HepG2 (cell line): ENCODE measurements around the gene MRRF. TPM values are rescaled to one million over a fixed set of nuclear protein-coding genes. Genes with fewer than 3 reads are reported as not detected.

Experiments used
- ATAC-seq: fragments of 200-7000 bp; cut with Tn5 transposase; 3 replicates; pipeline ENCODE4 v1.9.1; 2020; ENCODE audit warnings: mild to moderate bottlenecking, moderate library complexity
- BruUV-seq: library from RNA; stranded (reverse); fragments of 400-500 nt; replicated peaks from 2 replicates; lab custom pipeline; 2021; lab: Mats Ljungman, UMichigan
- CTCF ChIA-PET: fragments of 300-600 bp; formaldehyde crosslinking; extraction: SDS; loops from one replicate; lab custom pipeline; 2021; ENCODE audit warnings: low total read pairs, inconsistent platforms, low intra/inter-chr PET ratio; lab: Yijun Ruan, JAX
- POLR2A ChIA-PET: fragments of 350-600 bp; sonication (Branson Sonifier 250); formaldehyde crosslinking; loops from one replicate; lab custom pipeline; 2020; ENCODE audit warnings: antibody characterized with exemption, inconsistent platforms; lab: Yijun Ruan, JAX
- DNase-seq: peaks from one replicate; pipeline ENCODE4 v3.0.0-alpha.2; 2015; ENCODE audit warnings: low spot score
- FAIRE-seq: peaks from 3 replicates; lab custom pipeline; 2011; peaks lifted over from hg19 to GRCh38; lab: Jason Lieb, UNC
- H2AFZ ChIP-seq: one replicate; pipeline ENCODE4 v1.6.1; 2011; ENCODE audit warnings: low read length, inconsistent platforms
- H3K27ac ChIP-seq: fragments of 300-600 bp; 3 replicates; pipeline ENCODE4 v1.8.0; 2011; ENCODE audit warnings: mixed run types, mild to moderate bottlenecking, mixed read lengths, low read length, inconsistent platforms; ENCODE audit not compliant: insufficient read depth; ENCODE audit errors: extremely low read length
- H3K27me3 ChIP-seq, 2 experiments: fragments of 200-600 bp in 1 of 2; 2 replicates in 1 of 2; 3 replicates in 1 of 2; pipeline versions ENCODE4 v1.6.0 to v1.8.0; 2011; ENCODE audit warnings: low read length in 2 of 2, mild to moderate bottlenecking in 2 of 2, moderate library complexity in 2 of 2, inconsistent platforms in 1 of 2; ENCODE audit not compliant: insufficient read depth in 2 of 2, control insufficient read depth in 1 of 2
- H3K36me3 ChIP-seq, 2 experiments: fragments of 200-600 bp in 1 of 2; replicated peaks in 1 of 2; 2 replicates in 1 of 2; 3 replicates in 1 of 2; pipeline versions ENCODE4 v1.5.1 to v1.8.0; 2011; ENCODE audit warnings: low read length in 2 of 2, inconsistent platforms in 1 of 2; ENCODE audit not compliant: insufficient read depth in 2 of 2, control insufficient read depth in 1 of 2
- H3K4me1 ChIP-seq: 2 replicates; pipeline ENCODE4 v1.5.1; 2012; ENCODE audit warnings: low read length, inconsistent platforms; ENCODE audit not compliant: insufficient read depth
- H3K4me2 ChIP-seq: 2 replicates; pipeline ENCODE4 v1.6.0; 2011; ENCODE audit warnings: low read depth, low read length, inconsistent platforms
- H3K4me3 ChIP-seq, 3 experiments: fragments of 200-600 bp in 1 of 3; sonication (generic), shearing (Covaris generic) in 1 of 3; replicated peaks in 1 of 3; 2 replicates each; pipeline ENCODE4 v1.5.1; 2011 to 2016; ENCODE audit warnings: low read length in 3 of 3, inconsistent platforms in 2 of 3, low read depth in 2 of 3, mild to moderate bottlenecking in 2 of 3, control low read depth in 1 of 3, mixed read lengths in 1 of 3; ENCODE audit not compliant: insufficient read depth in 1 of 3
- H3K79me2 ChIP-seq: one replicate; pipeline ENCODE4 v1.6.1; 2011; ENCODE audit warnings: low read length, inconsistent platforms; ENCODE audit not compliant: insufficient read depth
- H3K9ac ChIP-seq: 2 replicates; pipeline ENCODE4 v1.6.0; 2011; ENCODE audit warnings: mild to moderate bottlenecking, low read depth, low read length, inconsistent platforms; ENCODE audit not compliant: insufficient read depth
- H3K9me3 ChIP-seq: 2 replicates; pipeline ENCODE4 v1.5.1; 2012; ENCODE audit warnings: mild to moderate bottlenecking, low read length
- H4K20me1 ChIP-seq: 2 replicates; pipeline ENCODE4 v1.6.0; 2011; ENCODE audit warnings: inconsistent platforms, mild to moderate bottlenecking, low read length, moderate library complexity; ENCODE audit not compliant: insufficient read depth
- ARID2 ChIP-seq: sonication (generic); formaldehyde crosslinking; IDR thresholded peaks from 2 replicates; pipeline ENCODE4 v1.8.1; 2022; ENCODE audit warnings: mild to moderate bottlenecking, missing genetic modification reagents, borderline replicate concordance
- BCLAF1 ChIP-seq: fragments of 450-650 bp; IDR thresholded peaks from 2 replicates; pipeline ENCODE4 v1.6.1; 2017; ENCODE audit warnings: mild to moderate bottlenecking
- HMGA1 ChIP-seq: sonication (generic); formaldehyde crosslinking; conservative IDR thresholded peaks from 2 replicates; pipeline ENCODE4 v1.4.0; 2020; ENCODE audit warnings: missing genetic modification reagents
- JUND ChIP-seq: sonication (generic); formaldehyde crosslinking; IDR thresholded peaks from 2 replicates; pipeline ENCODE4 v1.8.0; 2022; ENCODE audit warnings: mild to moderate bottlenecking, missing genetic modification reagents
- PBX3 ChIP-seq: sonication (generic); formaldehyde crosslinking; IDR thresholded peaks from 2 replicates; pipeline ENCODE4 v1.8.1; 2023; ENCODE audit warnings: missing genetic modification reagents, inconsistent platforms, borderline replicate concordance
- RELA ChIP-seq: sonication (generic); formaldehyde crosslinking; IDR thresholded peaks from 2 replicates; pipeline ENCODE4 v1.4.0; 2020; ENCODE audit warnings: missing genetic modification reagents
- SP1 ChIP-seq, 2 experiments: fragments of 450-650 bp in 1 of 2; sonication (generic) in 1 of 2; formaldehyde crosslinking in 1 of 2; IDR thresholded peaks; 2 replicates each; pipeline versions ENCODE4 v1.4.0 to v1.6.1; 2016 to 2020; ENCODE audit warnings: missing genetic modification reagents in 1 of 2
- TAF15 ChIP-seq: fragments of 200-400 bp; formaldehyde crosslinking; IDR thresholded peaks from one replicate; pipeline ENCODE4 v1.6.1; 2018; ENCODE audit warnings: mild to moderate bottlenecking, low read depth, low read length; ENCODE audit not compliant: poor library complexity, severe bottlenecking
- THAP9 ChIP-seq: sonication (generic); formaldehyde crosslinking; IDR thresholded peaks from 2 replicates; pipeline ENCODE4; 2020; ENCODE audit warnings: missing genetic modification reagents, mild to moderate bottlenecking, borderline replicate concordance
- XBP1 ChIP-seq: sonication (generic); formaldehyde crosslinking; IDR thresholded peaks from 2 replicates; pipeline ENCODE4 v1.5.0; 2020; ENCODE audit warnings: missing genetic modification reagents
- ZNF18 ChIP-seq: sonication (generic); formaldehyde crosslinking; IDR thresholded peaks from 2 replicates; pipeline ENCODE4 v1.8.0; 2022; ENCODE audit warnings: mild to moderate bottlenecking, missing genetic modification reagents; ENCODE audit not compliant: insufficient replicate concordance
- ZNF33A ChIP-seq: sonication (generic); formaldehyde crosslinking; IDR thresholded peaks from 2 replicates; pipeline ENCODE4 v1.5.1; 2020; ENCODE audit warnings: missing genetic modification reagents, mild to moderate bottlenecking, moderate library complexity, borderline replicate concordance
- ZNF572 ChIP-seq: sonication (generic); formaldehyde crosslinking; IDR thresholded peaks from 2 replicates; pipeline ENCODE4 v1.5.1; 2020; ENCODE audit warnings: mild to moderate bottlenecking, missing genetic modification reagents
- ZNF776 ChIP-seq: sonication (generic); formaldehyde crosslinking; IDR thresholded peaks from 2 replicates; pipeline ENCODE4 v1.4.0; 2020; ENCODE audit warnings: mild to moderate bottlenecking, missing genetic modification reagents
- WGBS: methylation state at CpG from one replicate; pipeline ENCODE4 v1.1.6; 2017; ENCODE audit warnings: low lambda C conversion rate; 5-methylcytosine and 5-hydroxymethylcytosine counted together
- in situ Hi-C: cut with HindIII; loops from 2 replicates; pipeline ENCODE4 v1.10.0; 2017; ENCODE audit warnings: low pct_unique_long_range_greater_than_20kb; ENCODE audit not compliant: extremely low pct_ligation_motif_present
- intact Hi-C: fragments of 100-400 bp; cut with micrococcal nuclease; formaldehyde crosslinking; loops from one replicate; pipeline ENCODE4 v1.10.0; 2022; ENCODE audit not compliant: unreplicated experiment
- polyA plus RNA-seq, 8 experiments: library from polyadenylated mRNA; depleted of rRNA in 3 of 8; stranded (reverse) in 7 of 8; unstranded in 1 of 8; fragments of >200 nt; fragmentation: Illumina TruSeq in 4 of 8; extraction: Trizol in 4 of 8; gene quantifications; 2 replicates each; pipeline versions ENCODE4 v1.2.1 to v1.2.3, GENCODE V29; 2011 to 2016; ENCODE audit warnings: low read depth in 4 of 8, missing spikeins in 1 of 8, mixed read lengths in 1 of 8; ENCODE audit not compliant: insufficient read depth in 1 of 8
- total RNA-seq, 5 experiments: library from RNA; depleted of rRNA; stranded (reverse); fragments of >200 nt; fragmentation: Illumina TruSeq; extraction: Trizol; gene quantifications; 2 replicates each; pipeline ENCODE4 v1.2.3, GENCODE V29; 2016; ENCODE audit warnings: low read depth in 1 of 5

The MRRF gene
- total and polyA plus RNA-seq, 2 of the 13 experiments (the other 11 are each of a cell fraction or from before 2014, with no cell fraction given): 37.3 to 44.3 TPM

GRCh38 chr9:122320413-122320881 is 55.8 kb downstream of the MRRF start:
- Histone ChIP-seq H3K79me2 (no peaks in the 10 kb centered on the region), H3K4me1 (peaks cover 16% of the 10 kb centered on the region), H3K27me3 (no peaks in the 10 kb centered on the region), H3K4me2 (no peak overlapping the region), H3K9me3 (no peaks in the 10 kb centered on the region), H3K4me3 (no peak overlapping the region), H2AFZ (no peak overlapping the region), H3K27ac (no peak overlapping the region), H4K20me1 (no peaks in the 10 kb centered on the region), H3K36me3 (peaks cover 11 to 22% of the 10 kb centered on the region in 2 experiments; a peak in 4 of 5 replicates), H3K9ac (no peak overlapping the region)
- 100% methylated on average over 1 of the region's 1 CpG for WGBS
- BruUV-seq: no TSS peak
- ChIA-PET CTCF (no interaction called here), POLR2A (no interaction called here)
- FAIRE-seq (no peak), ATAC-seq (no peak; the same call in 2 of the 3 replicates), DNase-seq (no peak)
- in situ Hi-C loops: no loop called here
- intact Hi-C loops: no loop called here
- TF ChIP-seq XBP1 (CRISPR knock-in tag): no peak
- no peak for TF ChIP-seq HMGA1 (CRISPR knock-in tag)
- TF ChIP-seq BCLAF1: no peak
- no peak for TF ChIP-seq ZNF776
- TF ChIP-seq SP1 (IDR thresholded peaks at IDR 0.05): no peak
- TF ChIP-seq SP1 (CRISPR knock-in tag; IDR thresholded peaks at IDR 0.05): no peak
- no peak for TF ChIP-seq PBX3 (CRISPR knock-in tag)
- no peak for TF ChIP-seq ARID2
- TF ChIP-seq ZNF572: no peak
- no peak for TF ChIP-seq RELA (CRISPR knock-in tag)
- no peak for TF ChIP-seq ZNF33A (CRISPR knock-in tag)
- TF ChIP-seq TAF15: no peak
- TF ChIP-seq THAP9 (CRISPR knock-in tag): no peak
- no peak for TF ChIP-seq JUND
- TF ChIP-seq ZNF18: no peak
